GM12878 (cell line): ENCODE data around the gene HJV.

Experiments
- CTCF ChIP-seq, 3 experiments: IDR thresholded peaks in 2 of 3; conservative IDR thresholded peaks in 1 of 3; 2 replicates each; pipeline ENCODE4 v1.5.1; 2011; ENCODE audit warnings: low read depth in 3 of 3, low read length in 3 of 3, mild to moderate bottlenecking in 3 of 3, control low read depth in 2 of 3, moderate library complexity in 2 of 3, inconsistent platforms in 1 of 3, mixed read lengths in 1 of 3; ENCODE audit not compliant: control insufficient read depth in 2 of 3, insufficient read depth in 1 of 3; ENCODE audit errors: extremely low read depth in 1 of 3
- FOXK2 ChIP-seq: fragments of 450-650 bp; IDR thresholded peaks from 2 replicates; pipeline ENCODE4 v1.6.1; 2017; ENCODE audit warnings: mild to moderate bottlenecking, moderate library complexity
- RBBP5 ChIP-seq: fragments of 200-600 bp; sonication (generic); conservative IDR thresholded peaks from 2 replicates; pipeline ENCODE4 v1.6.1; 2016
- SUPT20H ChIP-seq: IDR thresholded peaks from 2 replicates; pipeline ENCODE4 v1.6.1; 2011; ENCODE audit warnings: low read depth, mild to moderate bottlenecking, low read length, moderate library complexity, borderline replicate concordance; ENCODE audit not compliant: control insufficient read depth

GRCh38 chr1:146035048-146035423 is 13.5 kb upstream of the HJV start:
- TF ChIP-seq CTCF (IDR thresholded peaks at IDR 0.05 in 2 of 3, conservative IDR thresholded peaks at IDR 0.05 in 1 of 3; ENCODE audit: control insufficient read depth in 2 of 3, extremely low read depth in 1 of 3, insufficient read depth in 1 of 3, low read depth in 3 of 3, low read length in 3 of 3) = no peak
- TF ChIP-seq SUPT20H = no peak
- TF ChIP-seq RBBP5 = no peak
- no peak for TF ChIP-seq FOXK2
